C4-2B (cell line): ENCODE data around the gene SGPP2.

ENCODE experiments used
- H3K27ac ChIP-seq: fragments of 450-650 bp; 2 replicates; pipeline ENCODE4 v1.5.1; 2017
- ZFX ChIP-seq: fragments of 450-650 bp; IDR thresholded peaks from 2 replicates; pipeline ENCODE4 v1.6.1; 2017
- TF ChIP-seq, protein P1 (sequence below): fragments of 450-650 bp; conservative IDR thresholded peaks from 2 replicates; pipeline ENCODE4 v1.5.1; 2017; ENCODE audit warnings: mild to moderate bottlenecking

SGPP2 gene

GRCh38 chr2:222591661-222592060 lies 167.3 kb downstream of the SGPP2 start:
- no peak for TF ChIP-seq ZFX
- TF ChIP-seq, protein P1, sequence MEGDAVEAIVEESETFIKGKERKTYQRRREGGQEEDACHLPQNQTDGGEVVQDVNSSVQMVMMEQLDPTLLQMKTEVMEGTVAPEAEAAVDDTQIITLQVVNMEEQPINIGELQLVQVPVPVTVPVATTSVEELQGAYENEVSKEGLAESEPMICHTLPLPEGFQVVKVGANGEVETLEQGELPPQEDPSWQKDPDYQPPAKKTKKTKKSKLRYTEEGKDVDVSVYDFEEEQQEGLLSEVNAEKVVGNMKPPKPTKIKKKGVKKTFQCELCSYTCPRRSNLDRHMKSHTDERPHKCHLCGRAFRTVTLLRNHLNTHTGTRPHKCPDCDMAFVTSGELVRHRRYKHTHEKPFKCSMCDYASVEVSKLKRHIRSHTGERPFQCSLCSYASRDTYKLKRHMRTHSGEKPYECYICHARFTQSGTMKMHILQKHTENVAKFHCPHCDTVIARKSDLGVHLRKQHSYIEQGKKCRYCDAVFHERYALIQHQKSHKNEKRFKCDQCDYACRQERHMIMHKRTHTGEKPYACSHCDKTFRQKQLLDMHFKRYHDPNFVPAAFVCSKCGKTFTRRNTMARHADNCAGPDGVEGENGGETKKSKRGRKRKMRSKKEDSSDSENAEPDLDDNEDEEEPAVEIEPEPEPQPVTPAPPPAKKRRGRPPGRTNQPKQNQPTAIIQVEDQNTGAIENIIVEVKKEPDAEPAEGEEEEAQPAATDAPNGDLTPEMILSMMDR = no peak
- no peak overlapping the region for H3K27ac ChIP-seq

GRCh38 chr2:222592176-222592575 lies 167.8 kb downstream of the SGPP2 start:
- H3K27ac ChIP-seq = no peak overlapping the region
- TF ChIP-seq, protein P1 = no peak
- TF ChIP-seq ZFX = no peak

- H3K27ac ChIP-seq = no peak overlapping the region
- TF ChIP-seq ZFX = no peak
- TF ChIP-seq, protein P1 = no peak
Observed at GRCh38 chr2:222594679-222595078, 170.3 kb downstream of the SGPP2 start.

DNA sequence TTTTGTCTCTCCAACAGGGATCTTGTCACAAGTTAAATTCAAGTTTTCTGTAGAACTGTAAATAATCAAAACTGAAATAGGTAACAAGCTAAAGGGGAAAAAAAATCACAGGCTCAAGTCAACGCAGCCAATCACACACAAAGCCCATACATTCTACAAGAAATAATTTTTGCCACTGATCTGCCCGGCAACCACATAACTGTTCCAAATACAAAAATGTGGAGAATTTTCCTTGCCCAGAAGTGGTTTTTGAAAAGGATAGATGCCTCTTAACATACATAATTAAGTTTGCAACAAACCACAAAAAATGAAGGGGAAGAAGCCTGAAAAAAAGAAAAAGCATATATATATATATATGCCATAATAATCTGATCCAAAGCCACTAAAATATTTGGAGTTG lies 171.2 kb downstream of the SGPP2 start:
- no peak for TF ChIP-seq ZFX
- TF ChIP-seq, protein P1 = no peak
- no peak overlapping the region for H3K27ac ChIP-seq

DNA sequence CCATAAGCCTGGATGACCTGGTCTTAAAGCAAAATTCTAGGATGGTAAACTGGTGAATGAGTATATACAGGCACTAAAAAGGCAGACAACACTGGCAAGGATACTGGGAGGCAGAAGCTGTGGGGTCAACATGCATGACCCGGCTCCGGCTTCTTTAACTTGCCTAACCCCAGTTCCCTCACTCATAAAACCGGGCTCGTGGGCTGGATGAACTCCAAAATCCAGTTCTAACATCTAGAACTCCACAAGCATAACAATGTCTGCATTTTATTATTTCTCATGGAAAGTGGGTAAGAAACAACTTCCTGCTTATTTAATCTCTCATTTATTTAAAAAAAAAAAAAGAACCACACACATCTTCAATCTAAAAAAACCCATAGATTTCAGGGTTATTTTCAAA lies 174.3 kb downstream of the SGPP2 start:
- no peak for TF ChIP-seq ZFX
- TF ChIP-seq, protein P1 = no peak

DNA sequence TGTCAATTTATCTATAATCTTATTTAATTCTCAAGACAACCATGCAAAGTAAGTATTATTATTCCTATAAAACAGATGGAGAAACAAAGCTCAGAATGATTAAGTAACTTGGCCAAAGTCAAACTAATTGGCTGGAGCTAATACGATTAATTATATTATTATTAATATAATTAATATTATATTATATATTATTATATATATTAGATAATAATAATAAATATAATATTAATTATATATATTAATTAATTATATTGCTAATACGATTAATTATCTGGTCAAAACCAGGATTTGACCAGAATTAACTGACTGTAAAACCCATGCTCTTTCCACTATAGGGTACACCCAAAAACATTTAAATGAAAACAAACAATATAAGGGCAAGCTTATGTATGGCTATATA lies 179.2 kb downstream of the SGPP2 start:
- no peak overlapping the region for H3K27ac ChIP-seq
- TF ChIP-seq, protein P1 = no peak
- TF ChIP-seq ZFX = no peak

More for the DNA sequence above, 174.3 kb downstream of the SGPP2 start:
- no peak overlapping the region for H3K27ac ChIP-seq

DNA sequence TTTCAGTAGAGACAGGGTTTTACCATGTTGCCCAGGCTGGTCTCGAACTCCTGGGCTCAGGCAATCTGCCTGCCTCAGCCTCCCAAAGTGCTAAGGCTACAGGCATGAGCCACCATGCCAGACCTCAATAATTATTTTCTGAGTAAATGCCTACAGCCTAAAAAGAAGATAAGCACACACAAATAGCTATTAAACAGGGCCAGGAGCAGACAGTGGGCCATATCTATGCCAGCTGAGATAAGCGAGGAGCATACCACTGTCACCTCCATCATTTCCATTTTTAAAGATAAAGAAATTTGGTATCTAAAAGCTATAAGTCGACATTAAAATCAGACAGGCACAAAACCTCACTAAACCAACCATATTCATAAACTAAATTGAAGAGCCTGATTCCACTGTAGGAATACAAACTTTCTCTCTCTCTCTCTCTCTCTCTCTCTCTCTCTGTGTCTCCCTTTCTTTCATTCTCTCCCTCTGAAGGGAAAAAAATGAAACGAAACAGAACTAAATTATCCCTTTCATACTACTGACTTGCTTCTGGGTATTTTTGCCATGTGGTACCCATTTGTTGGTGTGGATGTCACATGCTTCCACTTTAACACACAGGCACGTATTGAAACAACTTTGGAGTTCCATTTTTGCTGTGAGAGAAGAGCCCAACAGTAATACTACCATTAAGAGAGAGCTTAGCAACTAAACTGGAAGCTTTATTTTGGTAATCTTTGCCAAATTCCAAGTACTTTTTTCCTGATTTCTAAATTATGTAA lies 180.6 kb downstream of the SGPP2 start:
- no peak overlapping the region for H3K27ac ChIP-seq
- TF ChIP-seq, protein P1 = no peak
